Stimulated activated CD4-positive, alpha-beta T cell treated with anti-CD3 and anti-CD28 coated beads, TNF-alpha, amount 100 ng/mL, for 24 hours (primary cell): ENCODE results near the gene FOXK2.

Experiments
- DNase-seq, 3 experiments: peaks; one replicate each; pipeline ENCODE4 v3.0.0-alpha.2; 2020; ENCODE audit warnings: low read depth in 3 of 3

The FOXK2 gene

DNA sequence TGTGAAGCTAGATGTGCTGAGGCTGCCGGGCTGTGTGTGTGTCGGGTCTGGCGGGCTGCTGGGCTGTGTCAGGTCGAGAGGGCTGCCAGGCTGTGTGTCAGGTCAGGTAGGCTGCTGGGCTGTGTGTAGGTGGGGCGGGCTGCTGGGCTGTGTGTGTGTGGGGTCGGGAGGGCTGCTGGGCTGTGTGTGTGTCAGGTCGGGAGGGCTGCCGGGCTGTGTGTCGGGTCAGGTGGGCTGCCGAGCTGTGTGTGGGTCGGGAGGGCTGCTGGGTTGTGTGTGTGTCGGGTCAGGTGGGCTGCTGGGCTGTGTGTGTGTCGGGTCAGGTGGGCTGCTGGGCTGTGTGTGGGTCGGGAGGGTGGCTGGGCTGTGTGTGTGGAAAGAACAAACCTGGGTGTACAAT lies 120.1 kb downstream of the FOXK2 start:
- DNase-seq = no peak

DNA sequence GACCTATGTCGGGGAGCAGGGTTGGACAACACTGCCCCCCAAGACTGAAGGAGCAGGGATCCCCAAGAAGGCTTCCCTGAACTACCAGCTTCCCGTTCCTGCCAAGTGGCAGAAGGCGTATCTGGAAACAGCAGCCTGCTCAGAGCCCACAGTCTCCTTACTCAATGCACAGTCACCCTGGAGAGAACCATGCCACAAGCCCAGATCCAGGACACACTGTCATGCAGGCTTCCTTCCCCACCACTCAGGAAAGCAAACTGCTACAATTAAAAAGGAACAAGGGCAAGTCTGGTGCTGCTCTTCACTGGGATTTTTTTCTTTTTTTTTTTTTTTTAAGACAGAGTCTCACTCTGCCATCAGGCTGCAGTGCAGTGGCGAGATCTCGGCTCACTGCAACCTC lies 120.5 kb downstream of the FOXK2 start:
- no peak for DNase-seq

DNA sequence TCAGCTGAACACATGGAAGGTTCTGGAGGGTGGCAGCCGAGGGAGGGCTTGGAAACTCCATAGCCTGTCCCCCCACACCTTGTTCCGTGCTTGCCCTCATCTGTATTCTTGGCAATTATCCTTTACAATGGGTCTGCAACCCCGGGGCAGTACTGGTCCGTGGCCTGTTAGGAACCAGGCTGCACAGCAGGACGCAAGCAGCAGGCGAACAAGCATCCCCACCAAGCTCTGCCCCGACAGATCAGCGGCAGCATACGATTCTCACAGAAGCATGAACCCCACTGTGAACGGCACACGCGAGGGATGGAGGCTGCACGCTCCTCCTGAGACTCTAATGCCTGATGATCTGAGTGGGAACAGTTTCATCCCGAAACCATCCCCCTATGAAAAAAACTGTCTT lies 122.5 kb downstream of the FOXK2 start:
- no peak for DNase-seq

GRCh38 chr17:82644148-82644547 lies 124.6 kb downstream of the FOXK2 start:
- no peak for DNase-seq

- no peak for DNase-seq
These were observed 126.0 kb downstream of the FOXK2 start for GRCh38 chr17:82645516-82645915.

- DNase-seq = peak in 2 of 3 experiments; percentile 19 to 48
These were observed 128.1 kb downstream of the FOXK2 start for GRCh38 chr17:82647593-82648164.

- peak; percentile 72 to 89 (median 83) for DNase-seq
These were observed 128.7 kb downstream of the FOXK2 start, which contains the start of gene WDR45B for GRCh38 chr17:82648165-82648668. Gene WDR45B, minus strand, starts transcription at chr17:82648444. Its CDS starts 104 bp downstream, at chr17:82648340.

GRCh38 chr17:82648742-82649331 lies 129.3 kb downstream of the FOXK2 start:
- no peak for DNase-seq

DNA sequence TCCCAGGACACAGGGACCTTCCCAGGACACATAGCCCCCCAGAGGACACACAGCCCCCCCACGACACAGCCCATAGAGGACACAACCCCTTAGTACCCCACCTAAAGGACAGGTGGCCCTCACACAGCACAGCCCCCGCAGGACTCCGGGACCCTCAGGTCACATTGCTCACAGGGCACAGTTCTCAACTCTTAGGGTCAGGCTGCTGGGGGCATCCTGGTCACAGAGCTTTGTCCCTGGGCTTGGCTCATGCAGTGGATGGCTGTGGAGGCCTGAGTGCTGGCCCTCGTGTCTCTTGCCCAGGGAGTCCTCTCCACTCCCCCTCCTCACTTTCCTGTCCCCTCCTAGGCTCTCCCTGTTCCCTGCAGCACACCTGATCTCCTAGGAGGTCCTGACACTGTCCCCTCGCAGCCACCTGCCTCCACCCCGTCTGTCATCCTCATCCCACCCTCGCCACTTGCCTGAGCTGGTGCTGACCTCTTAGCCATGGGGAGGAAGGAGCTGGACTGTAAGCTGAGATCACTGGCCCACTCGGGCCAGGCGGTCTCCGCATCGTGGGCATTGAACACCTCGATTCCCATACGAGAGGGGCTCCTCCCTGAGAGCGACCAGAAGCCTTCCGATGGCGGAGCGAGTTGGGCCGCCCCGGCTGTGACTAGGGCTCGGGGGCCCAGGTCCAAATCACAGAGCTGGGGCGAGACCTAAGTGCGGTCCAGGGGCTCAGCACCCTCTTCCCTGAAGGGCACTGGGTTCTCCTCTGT lies 130.1 kb downstream of the FOXK2 start:
- no peak for DNase-seq

- DNase-seq = no peak
These were observed 131.2 kb downstream of the FOXK2 start for GRCh38 chr17:82650723-82651122.

DNA sequence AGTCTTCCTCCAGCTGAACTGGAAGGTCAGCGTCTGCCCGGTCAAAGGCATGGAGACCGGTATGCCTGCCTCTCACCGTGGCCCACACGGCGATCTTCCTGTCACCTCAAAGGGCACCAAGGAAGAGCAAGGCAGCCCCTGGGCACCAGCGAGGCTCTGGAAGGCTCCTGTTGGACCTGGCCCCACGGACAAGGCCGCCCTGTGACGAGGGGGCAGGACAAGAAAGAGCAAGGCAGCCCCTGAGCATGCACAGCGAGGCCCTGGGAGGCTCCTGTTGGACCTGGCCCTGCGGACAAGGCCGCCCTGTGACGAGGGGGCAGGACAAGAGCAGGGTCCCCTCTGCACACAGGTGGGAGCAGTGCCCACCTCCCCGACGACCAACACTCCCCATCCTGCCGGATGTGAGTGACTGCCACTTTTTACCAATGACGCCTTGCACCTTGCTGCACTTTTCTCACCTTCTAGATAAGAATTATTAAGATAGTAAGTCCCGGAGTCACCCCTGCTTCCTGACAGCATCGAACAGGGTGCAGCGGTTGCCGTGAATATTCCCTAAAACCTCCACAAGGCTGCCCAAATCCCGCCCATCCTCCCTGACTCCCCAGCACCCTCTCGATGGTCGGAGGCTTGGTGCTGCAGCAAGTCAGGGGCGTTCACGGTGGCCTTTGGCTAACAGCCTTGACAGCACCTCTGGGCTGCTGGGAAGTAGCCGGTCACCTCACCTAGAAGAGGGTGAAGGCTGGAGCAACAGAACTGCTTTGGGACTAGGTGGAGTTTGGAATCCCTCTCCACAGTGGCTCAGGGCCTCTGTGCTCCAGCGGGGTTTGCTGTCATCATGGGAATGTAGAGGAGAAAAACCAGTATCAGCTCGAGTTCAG lies 134.4 kb downstream of the FOXK2 start:
- DNase-seq = no peak
